K562 (cell line): ENCODE data around the gene SYK. TPM values are rescaled to one million over a fixed set of nuclear protein-coding genes. Genes with fewer than 3 reads are reported as not detected.

Experiments
- ATAC-seq: fragments of 200-7000 bp; cut with Tn5 transposase; 3 replicates; pipeline ENCODE4 v1.9.1; 2020; ENCODE audit warnings: moderate library complexity
- BruUV-seq: library from RNA; stranded (reverse); fragments of 400-500 nt; replicated peaks from 2 replicates; lab custom pipeline; 2021; lab: Mats Ljungman, UMichigan
- CTCF ChIA-PET: fragments of 300-600 bp; formaldehyde crosslinking; extraction: SDS; loops from one replicate; lab custom pipeline; 2021; ENCODE audit warnings: low intra/inter-chr PET ratio; lab: Yijun Ruan, JAX
- POLR2A ChIA-PET: fragments of 300-600, 350-650 bp; sonication (Branson Sonifier 250); formaldehyde crosslinking; extraction: SDS; loops from one replicate; lab custom pipeline; 2021; ENCODE audit warnings: antibody characterized with exemption, inconsistent platforms; lab: Yijun Ruan, JAX
- DNase-seq, 4 experiments: peaks; one replicate each; pipeline versions ENCODE4 v3.0.0 to v3.0.0-alpha.2; 2011 to 2018; ENCODE audit warnings: low spot score in 3 of 4, mixed read lengths in 3 of 4; ENCODE audit errors: extremely low read depth in 1 of 4
- FAIRE-seq: peaks from 2 replicates; lab custom pipeline; 2011; peaks lifted over from hg19 to GRCh38; lab: Jason Lieb, UNC
- H2AFZ ChIP-seq: 2 replicates; pipeline ENCODE4 v1.6.0; 2011; ENCODE audit warnings: low read depth, low read length, control low read depth, inconsistent platforms
- H3K27ac ChIP-seq: fragments of 200-600 bp; 3 replicates; pipeline ENCODE4 v1.8.0; 2011; ENCODE audit warnings: low read depth, mild to moderate bottlenecking, control low read depth, inconsistent platforms, low read length, moderate library complexity, mixed read lengths; ENCODE audit errors: extremely low read depth
- H3K27me3 ChIP-seq, 2 experiments: fragments of 300-600 bp in 1 of 2; 2 replicates in 1 of 2; 3 replicates in 1 of 2; pipeline versions ENCODE4 v1.6.0 to v1.8.0; 2011; ENCODE audit warnings: inconsistent platforms in 2 of 2, low read length in 2 of 2, mild to moderate bottlenecking in 1 of 2, mixed read lengths in 1 of 2, moderate library complexity in 1 of 2; ENCODE audit not compliant: control insufficient read depth in 2 of 2, insufficient read depth in 2 of 2
- H3K36me3 ChIP-seq: fragments of 300-600 bp; 3 replicates; pipeline ENCODE4 v1.8.0; 2011; ENCODE audit warnings: mild to moderate bottlenecking, low read length, inconsistent platforms; ENCODE audit not compliant: control insufficient read depth, insufficient read depth
- H3K4me1 ChIP-seq, 2 experiments: fragments of 200-600 bp in 1 of 2; replicated peaks in 1 of 2; 2 replicates in 1 of 2; 3 replicates in 1 of 2; pipeline versions ENCODE4 v1.5.1 to v1.8.0; 2011; ENCODE audit warnings: inconsistent platforms in 2 of 2, low read length in 2 of 2, mild to moderate bottlenecking in 1 of 2, mixed read lengths in 1 of 2, moderate library complexity in 1 of 2; ENCODE audit not compliant: control insufficient read depth in 2 of 2, insufficient read depth in 2 of 2
- H3K4me2 ChIP-seq: 2 replicates; pipeline ENCODE4 v1.6.1; 2011; ENCODE audit warnings: low read length, control low read depth, inconsistent platforms, mixed read lengths; ENCODE audit not compliant: insufficient read depth
- H3K4me3 ChIP-seq: fragments of 200-600 bp; sonication (generic), shearing (Covaris generic); 2 replicates; pipeline ENCODE4 v1.5.1; 2016; ENCODE audit warnings: control low read depth, inconsistent platforms
- H3K79me2 ChIP-seq: fragments of 200-600 bp; 3 replicates; pipeline ENCODE4 v1.8.0; 2011; ENCODE audit warnings: low read length, inconsistent platforms; ENCODE audit not compliant: control insufficient read depth, insufficient read depth
- H3K9ac ChIP-seq, 2 experiments: 2 replicates each; pipeline versions ENCODE4 v1.6.0 to v1.6.1; 2011; ENCODE audit warnings: low read depth in 2 of 2, low read length in 2 of 2, control low read depth in 1 of 2, inconsistent platforms in 1 of 2, mild to moderate bottlenecking in 1 of 2, mixed read lengths in 1 of 2; ENCODE audit not compliant: insufficient read depth in 1 of 2
- H3K9me1 ChIP-seq: one replicate; pipeline ENCODE4 v1.6.0; 2011; ENCODE audit warnings: inconsistent platforms, mild to moderate bottlenecking, low read length, moderate library complexity; ENCODE audit not compliant: control insufficient read depth, insufficient read depth
- H3K9me3 ChIP-seq: replicated peaks from 2 replicates; pipeline ENCODE4 v1.5.1; 2011; ENCODE audit warnings: low read depth, low read length, inconsistent platforms; ENCODE audit not compliant: control insufficient read depth, insufficient read depth
- H4K20me1 ChIP-seq: replicated peaks from 2 replicates; pipeline ENCODE4 v1.6.1; 2011; ENCODE audit warnings: low read length, inconsistent platforms, mixed read lengths; ENCODE audit not compliant: control insufficient read depth, insufficient read depth
- ETV1 ChIP-seq: fragments of 450-650 bp; conservative IDR thresholded peaks from 2 replicates; pipeline ENCODE4 v1.6.1; 2016; ENCODE audit warnings: missing genetic modification characterization, control low read depth, low read depth, missing compliant biosample characterization
- WGBS: fragments of 100-300 bp; shearing (Covaris generic); methylation state at CpG from one replicate; pipeline ENCODE4 v1.1.6; 2016; ENCODE audit warnings: low coverage, mixed read lengths; ENCODE audit not compliant: insufficient coverage; ENCODE audit errors: missing lambda C conversion rate; 5-methylcytosine and 5-hydroxymethylcytosine counted together
- in situ Hi-C: fragments of 300-500 bp; cut with MboI; formaldehyde crosslinking; loops from 4 replicates; pipeline ENCODE4 v1.15.0; 2018; ENCODE audit warnings: inconsistent platforms, mixed read lengths
- intact Hi-C: fragments of 100-400 bp; cut with micrococcal nuclease; formaldehyde crosslinking; loops from 2 replicates; pipeline ENCODE4 v1.14.2; 2022
- polyA plus RNA-seq, 8 experiments: library from polyadenylated mRNA; depleted of rRNA in 4 of 8; stranded (reverse) in 5 of 8; unstranded in 3 of 8; fragments of >200 nt; fragmentation: Nextera tagmentation in 2 of 8; fragmentation: Illumina TruSeq in 1 of 8; extraction: Ambion mirVana in 2 of 8; extraction: Trizol in 1 of 8; gene quantifications; 2 replicates each; pipeline versions ENCODE4 v1.2.1 to v1.2.3, GENCODE V29; 2011 to 2014; ENCODE audit warnings: inconsistent platforms in 1 of 8, missing spikeins in 1 of 8
- total RNA-seq, 7 experiments: library from RNA; depleted of rRNA in 6 of 7; stranded (reverse); fragments of >200 nt in 6 of 7; fragmentation: Illumina TruSeq in 2 of 7; extraction: Trizol in 2 of 7; gene quantifications; 2 replicates each; pipeline versions ENCODE4 v1.2.1 to v1.2.3, GENCODE V29; 2011 to 2021; ENCODE audit warnings: low replicate concordance in 1 of 7
- TF ChIP-seq, protein P1 (sequence below), 3 experiments: IDR thresholded peaks in 2 of 3; conservative IDR thresholded peaks in 1 of 3; 2 replicates each; pipeline ENCODE4 v1.5.1; 2011 to 2012; ENCODE audit warnings: low read length in 3 of 3, mild to moderate bottlenecking in 3 of 3, control low read depth in 2 of 3, improper control_type of control experiment in 1 of 3, inconsistent platforms in 1 of 3, low read depth in 1 of 3, mixed read lengths in 1 of 3, moderate library complexity in 1 of 3; ENCODE audit not compliant: insufficient read depth in 2 of 3
- TF ChIP-seq, protein P2 (sequence below): IDR thresholded peaks from 2 replicates; pipeline ENCODE4 v1.6.1; 2011; ENCODE audit not compliant: insufficient read length; ENCODE audit errors: extremely low read depth

Gene SYK
- total and polyA plus RNA-seq, 9 of the 15 experiments (the other 6 are each of a cell fraction or from before 2014, with no cell fraction given) = 3.9 to 32.7 (median 16.7) TPM

DNA sequence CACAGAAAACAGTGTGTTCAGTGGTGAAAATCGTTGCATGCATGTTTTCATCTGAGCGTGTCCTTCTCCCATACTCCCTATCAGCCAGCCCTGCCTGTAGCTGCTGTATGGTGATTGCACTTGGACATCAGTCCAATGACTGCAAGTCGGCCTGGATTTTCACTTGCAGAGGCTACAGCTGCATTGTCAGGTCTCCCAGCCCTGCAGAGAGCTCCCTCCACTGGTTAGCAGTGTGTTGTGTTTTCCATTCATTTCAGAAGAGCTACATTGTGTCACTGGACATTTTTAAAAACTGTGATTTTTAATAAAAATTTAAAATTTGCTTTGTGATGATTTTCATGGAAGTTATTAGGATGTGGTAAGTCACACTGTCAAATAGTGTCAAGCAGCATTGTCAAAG lies 96.6 kb downstream of the SYK start:
- FAIRE-seq (no peak), ATAC-seq (no peak), DNase-seq (no peak)
- Histone ChIP-seq H3K79me2 (no peaks in the 10 kb centered on the region), H3K4me1 (no peaks in the 10 kb centered on the region), H3K27ac (no peak overlapping the region), H3K9me1 (no peaks in the 10 kb centered on the region), H4K20me1 (no peaks in the 10 kb centered on the region), H3K4me3 (no peak overlapping the region), H3K36me3 (peaks cover 3% of the 10 kb centered on the region; the same call in 1 of the 3 replicates), H3K27me3 (no peaks in the 10 kb centered on the region), H2AFZ (no peak overlapping the region), H3K4me2 (no peak overlapping the region), H3K9me3 (no peaks in the 10 kb centered on the region; the same call in 1 of the 2 replicates), H3K9ac (no peak overlapping the region)
- CTCF ChIA-PET = no interaction called here
- intact Hi-C loops (no loop called here), in situ Hi-C loops (loop anchor here (25.0 kb wide), 1 partner anchor 1311 kb away; no protein-coding TSS in a partner anchor)
- BruUV-seq = no TSS peak
- POLR2A ChIA-PET = interaction anchor here (1.4 kb wide), 1 partner anchor 10 kb away, joined by 4 read pairs; no protein-coding TSS in a partner anchor
- WGBS = 40% methylated on average over 3 of the region's 3 CpGs
- TF ChIP-seq, protein P1, sequence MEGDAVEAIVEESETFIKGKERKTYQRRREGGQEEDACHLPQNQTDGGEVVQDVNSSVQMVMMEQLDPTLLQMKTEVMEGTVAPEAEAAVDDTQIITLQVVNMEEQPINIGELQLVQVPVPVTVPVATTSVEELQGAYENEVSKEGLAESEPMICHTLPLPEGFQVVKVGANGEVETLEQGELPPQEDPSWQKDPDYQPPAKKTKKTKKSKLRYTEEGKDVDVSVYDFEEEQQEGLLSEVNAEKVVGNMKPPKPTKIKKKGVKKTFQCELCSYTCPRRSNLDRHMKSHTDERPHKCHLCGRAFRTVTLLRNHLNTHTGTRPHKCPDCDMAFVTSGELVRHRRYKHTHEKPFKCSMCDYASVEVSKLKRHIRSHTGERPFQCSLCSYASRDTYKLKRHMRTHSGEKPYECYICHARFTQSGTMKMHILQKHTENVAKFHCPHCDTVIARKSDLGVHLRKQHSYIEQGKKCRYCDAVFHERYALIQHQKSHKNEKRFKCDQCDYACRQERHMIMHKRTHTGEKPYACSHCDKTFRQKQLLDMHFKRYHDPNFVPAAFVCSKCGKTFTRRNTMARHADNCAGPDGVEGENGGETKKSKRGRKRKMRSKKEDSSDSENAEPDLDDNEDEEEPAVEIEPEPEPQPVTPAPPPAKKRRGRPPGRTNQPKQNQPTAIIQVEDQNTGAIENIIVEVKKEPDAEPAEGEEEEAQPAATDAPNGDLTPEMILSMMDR (IDR thresholded peaks at IDR 0.05 in 2 of 3, conservative IDR thresholded peaks at IDR 0.05 in 1 of 3; ENCODE audit: insufficient read depth in 2 of 3, low read depth in 1 of 3, low read length in 3 of 3) = 0 out of 6 replicates have a peak, but pooled peaks of 1 of the 3 experiments have one; percentile 10
- TF ChIP-seq, protein P2, sequence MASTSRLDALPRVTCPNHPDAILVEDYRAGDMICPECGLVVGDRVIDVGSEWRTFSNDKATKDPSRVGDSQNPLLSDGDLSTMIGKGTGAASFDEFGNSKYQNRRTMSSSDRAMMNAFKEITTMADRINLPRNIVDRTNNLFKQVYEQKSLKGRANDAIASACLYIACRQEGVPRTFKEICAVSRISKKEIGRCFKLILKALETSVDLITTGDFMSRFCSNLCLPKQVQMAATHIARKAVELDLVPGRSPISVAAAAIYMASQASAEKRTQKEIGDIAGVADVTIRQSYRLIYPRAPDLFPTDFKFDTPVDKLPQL = no peak
- TF ChIP-seq ETV1 (tag) = no peak
